ENCODE results near the gene SMG9.

Gene SMG9

GRCh38 chr19:43789029-43789428, 34.3 kb upstream of the SMG9 start:
- Histone ChIP-seq H3K4me1 (ENCODE audit: control insufficient read depth, low read depth, low read length) (no peaks in the 10 kb centered on the region), H2AK5ac (ENCODE audit: low read length) (no peak overlapping the region), H3K56ac (ENCODE audit: low read length) (no peak overlapping the region), H3K79me1 (ENCODE audit: low read length) (no peaks in the 10 kb centered on the region), H2BK5ac (ENCODE audit: low read length) (no peak overlapping the region), H4K8ac (ENCODE audit: low read depth, low read length) (no peak overlapping the region), H3K4ac (ENCODE audit: low read depth, low read length) (no peak overlapping the region), H3K79me2 (ENCODE audit: control insufficient read depth, insufficient read depth, low read length) (no peaks in the 10 kb centered on the region), H4K5ac (ENCODE audit: low read length) (no peak overlapping the region), H3K36me3 (ENCODE audit: control insufficient read depth, insufficient read depth, low read length) (no peaks in the 10 kb centered on the region), H2BK120ac (ENCODE audit: low read depth, low read length) (no peak overlapping the region), H3K18ac (ENCODE audit: low read length) (no peak overlapping the region), H3K23ac (ENCODE audit: low read length) (no peak overlapping the region), H3K27ac (ENCODE audit: low read depth, low read length) (no peak overlapping the region), H3K9ac (ENCODE audit: low read length) (no peak overlapping the region), H3K4me2 (ENCODE audit: low read length) (no peak overlapping the region), H3K4me3 (ENCODE audit: low read length) (no peak overlapping the region), H3K27me3 (ENCODE audit: insufficient read depth, low read length, poor library complexity) (no peaks in the 10 kb centered on the region), H2BK15ac (replicated peaks; ENCODE audit: low read depth) (no peak overlapping the region)
- DNase-seq = peak; percentile 69
- no CpG with 5 or more reads among the region's 3 CpGs for WGBS (ENCODE audit: extremely low coverage, insufficient coverage, low lambda C conversion rate)

- no peak overlapping the region for H3K18ac ChIP-seq (ENCODE audit: low read length)
- H2BK15ac ChIP-seq (replicated peaks; ENCODE audit: low read depth) = no peak overlapping the region
- no peak overlapping the region for H3K4ac ChIP-seq (ENCODE audit: low read depth, low read length)
- no peak overlapping the region for H3K56ac ChIP-seq (ENCODE audit: low read length)
- no peak overlapping the region for H3K9ac ChIP-seq (ENCODE audit: low read length)
- no peaks in the 10 kb centered on the region for H3K36me3 ChIP-seq (ENCODE audit: control insufficient read depth, insufficient read depth, low read length)
- H3K4me3 ChIP-seq (ENCODE audit: low read length) = no peak overlapping the region
- DNase-seq = no peak
- no peaks in the 10 kb centered on the region for H3K4me1 ChIP-seq (ENCODE audit: control insufficient read depth, low read depth, low read length)
- no peaks in the 10 kb centered on the region for H3K79me2 ChIP-seq (ENCODE audit: control insufficient read depth, insufficient read depth, low read length)
- H2BK5ac ChIP-seq (ENCODE audit: low read length) = no peak overlapping the region
- no peaks in the 10 kb centered on the region for H3K27me3 ChIP-seq (ENCODE audit: insufficient read depth, low read length, poor library complexity)
- H2BK120ac ChIP-seq (ENCODE audit: low read depth, low read length) = no peak overlapping the region
- H4K8ac ChIP-seq (ENCODE audit: low read depth, low read length) = no peak overlapping the region
- WGBS (ENCODE audit: extremely low coverage, insufficient coverage, low lambda C conversion rate) = no CpG with 5 or more reads among the region's 1 CpG
- no peak overlapping the region for H2AK5ac ChIP-seq (ENCODE audit: low read length)
- H3K79me1 ChIP-seq (ENCODE audit: low read length) = no peaks in the 10 kb centered on the region
- no peak overlapping the region for H3K4me2 ChIP-seq (ENCODE audit: low read length)
- no peak overlapping the region for H4K5ac ChIP-seq (ENCODE audit: low read length)
- H3K27ac ChIP-seq (ENCODE audit: low read depth, low read length) = no peak overlapping the region
- no peak overlapping the region for H3K23ac ChIP-seq (ENCODE audit: low read length)
Measured at GRCh38 chr19:43786665-43787064, 31.9 kb upstream of the SMG9 start.

GRCh38 chr19:43784981-43785808, 30.4 kb upstream of the SMG9 start:
- Histone ChIP-seq H3K56ac (ENCODE audit: low read length) (no peak overlapping the region), H3K36me3 (ENCODE audit: control insufficient read depth, insufficient read depth, low read length) (no peaks in the 10 kb centered on the region), H2AK5ac (ENCODE audit: low read length) (no peak overlapping the region), H4K8ac (ENCODE audit: low read depth, low read length) (no peak overlapping the region), H2BK120ac (ENCODE audit: low read depth, low read length) (no peak overlapping the region), H4K5ac (ENCODE audit: low read length) (no peak overlapping the region), H2BK5ac (ENCODE audit: low read length) (no peak overlapping the region), H2BK15ac (replicated peaks; ENCODE audit: low read depth) (no peak overlapping the region), H3K79me1 (ENCODE audit: low read length) (no peaks in the 10 kb centered on the region), H3K79me2 (ENCODE audit: control insufficient read depth, insufficient read depth, low read length) (no peaks in the 10 kb centered on the region), H3K4me2 (ENCODE audit: low read length) (no peak overlapping the region), H3K4me1 (ENCODE audit: control insufficient read depth, low read depth, low read length) (no peaks in the 10 kb centered on the region), H3K4ac (ENCODE audit: low read depth, low read length) (no peak overlapping the region), H3K4me3 (ENCODE audit: low read length) (no peak overlapping the region), H3K9ac (ENCODE audit: low read length) (no peak overlapping the region), H3K18ac (ENCODE audit: low read length) (no peak overlapping the region), H3K23ac (ENCODE audit: low read length) (no peak overlapping the region), H3K27ac (ENCODE audit: low read depth, low read length) (no peak overlapping the region), H3K27me3 (ENCODE audit: insufficient read depth, low read length, poor library complexity) (no peaks in the 10 kb centered on the region)
- no CpG with 5 or more reads among the region's 10 CpGs for WGBS (ENCODE audit: extremely low coverage, insufficient coverage, low lambda C conversion rate)
- peak; percentile 84 for DNase-seq

- Histone ChIP-seq H3K36me3 (ENCODE audit: control insufficient read depth, insufficient read depth, low read length) (no peaks in the 10 kb centered on the region), H3K4me2 (ENCODE audit: low read length) (no peak overlapping the region), H3K9ac (ENCODE audit: low read length) (no peak overlapping the region), H3K27me3 (ENCODE audit: insufficient read depth, low read length, poor library complexity) (no peaks in the 10 kb centered on the region), H3K4ac (ENCODE audit: low read depth, low read length) (no peak overlapping the region), H3K23ac (ENCODE audit: low read length) (no peak overlapping the region), H2BK15ac (replicated peaks; ENCODE audit: low read depth) (no peak overlapping the region), H3K18ac (ENCODE audit: low read length) (no peak overlapping the region), H3K79me1 (ENCODE audit: low read length) (no peaks in the 10 kb centered on the region), H2AK5ac (ENCODE audit: low read length) (no peak overlapping the region), H3K56ac (ENCODE audit: low read length) (no peak overlapping the region), H3K4me3 (ENCODE audit: low read length) (no peak overlapping the region), H4K5ac (ENCODE audit: low read length) (no peak overlapping the region), H4K8ac (ENCODE audit: low read depth, low read length) (no peak overlapping the region), H3K79me2 (ENCODE audit: control insufficient read depth, insufficient read depth, low read length) (no peaks in the 10 kb centered on the region), H2BK5ac (ENCODE audit: low read length) (no peak overlapping the region), H2BK120ac (ENCODE audit: low read depth, low read length) (no peak overlapping the region), H3K27ac (ENCODE audit: low read depth, low read length) (no peak overlapping the region), H3K4me1 (ENCODE audit: control insufficient read depth, low read depth, low read length) (no peaks in the 10 kb centered on the region)
- peak; percentile 83 for DNase-seq
- no CpG with 5 or more reads among the region's 4 CpGs for WGBS (ENCODE audit: extremely low coverage, insufficient coverage, low lambda C conversion rate)
Measured at GRCh38 chr19:43784241-43784980, 29.6 kb upstream of the SMG9 start.

GRCh38 chr19:43783636-43784035, 28.9 kb upstream of the SMG9 start:
- Histone ChIP-seq H3K36me3 (ENCODE audit: control insufficient read depth, insufficient read depth, low read length) (no peaks in the 10 kb centered on the region), H3K4ac (ENCODE audit: low read depth, low read length) (no peak overlapping the region), H2BK15ac (replicated peaks; ENCODE audit: low read depth) (no peak overlapping the region), H2AK5ac (ENCODE audit: low read length) (no peak overlapping the region), H2BK120ac (ENCODE audit: low read depth, low read length) (no peak overlapping the region), H3K9ac (ENCODE audit: low read length) (no peak overlapping the region), H3K27me3 (ENCODE audit: insufficient read depth, low read length, poor library complexity) (no peaks in the 10 kb centered on the region), H4K5ac (ENCODE audit: low read length) (no peak overlapping the region), H3K79me2 (ENCODE audit: control insufficient read depth, insufficient read depth, low read length) (no peaks in the 10 kb centered on the region), H3K23ac (ENCODE audit: low read length) (no peak overlapping the region), H3K79me1 (ENCODE audit: low read length) (no peaks in the 10 kb centered on the region), H3K27ac (ENCODE audit: low read depth, low read length) (no peak overlapping the region), H3K56ac (ENCODE audit: low read length) (no peak overlapping the region), H3K4me3 (ENCODE audit: low read length) (no peak overlapping the region), H2BK5ac (ENCODE audit: low read length) (no peak overlapping the region), H3K18ac (ENCODE audit: low read length) (no peak overlapping the region), H3K4me2 (ENCODE audit: low read length) (no peak overlapping the region), H3K4me1 (ENCODE audit: control insufficient read depth, low read depth, low read length) (no peaks in the 10 kb centered on the region), H4K8ac (ENCODE audit: low read depth, low read length) (no peak overlapping the region)
- no peak for DNase-seq
- no CpG with 5 or more reads among the region's 8 CpGs for WGBS (ENCODE audit: extremely low coverage, insufficient coverage, low lambda C conversion rate)
